HepG2 (cell line): Measurements from ENCODE around the gene SLCO2B1. TPM values are rescaled to one million over a fixed set of nuclear protein-coding genes. Genes with fewer than 3 reads are reported as not detected.

Source experiments
- ATAC-seq: fragments of 200-7000 bp; cut with Tn5 transposase; 3 replicates; pipeline ENCODE4 v1.9.1; 2020; ENCODE audit warnings: mild to moderate bottlenecking, moderate library complexity
- BruUV-seq: library from RNA; stranded (reverse); fragments of 400-500 nt; replicated peaks from 2 replicates; lab custom pipeline; 2021; lab: Mats Ljungman, UMichigan
- CTCF ChIA-PET: fragments of 300-600 bp; formaldehyde crosslinking; extraction: SDS; loops from one replicate; lab custom pipeline; 2021; ENCODE audit warnings: low total read pairs, inconsistent platforms, low intra/inter-chr PET ratio; lab: Yijun Ruan, JAX
- POLR2A ChIA-PET: fragments of 350-600 bp; sonication (Branson Sonifier 250); formaldehyde crosslinking; loops from one replicate; lab custom pipeline; 2020; ENCODE audit warnings: antibody characterized with exemption, inconsistent platforms; lab: Yijun Ruan, JAX
- DNase-seq: peaks from one replicate; pipeline ENCODE4 v3.0.0-alpha.2; 2015; ENCODE audit warnings: low spot score
- FAIRE-seq: peaks from 3 replicates; lab custom pipeline; 2011; peaks lifted over from hg19 to GRCh38; lab: Jason Lieb, UNC
- H2AFZ ChIP-seq: one replicate; pipeline ENCODE4 v1.6.1; 2011; ENCODE audit warnings: low read length, inconsistent platforms
- H3K27ac ChIP-seq: fragments of 300-600 bp; 3 replicates; pipeline ENCODE4 v1.8.0; 2011; ENCODE audit warnings: mixed run types, mild to moderate bottlenecking, mixed read lengths, low read length, inconsistent platforms; ENCODE audit not compliant: insufficient read depth; ENCODE audit errors: extremely low read length
- H3K27me3 ChIP-seq, 2 experiments: fragments of 200-600 bp in 1 of 2; 2 replicates in 1 of 2; 3 replicates in 1 of 2; pipeline versions ENCODE4 v1.6.0 to v1.8.0; 2011; ENCODE audit warnings: low read length in 2 of 2, mild to moderate bottlenecking in 2 of 2, moderate library complexity in 2 of 2, inconsistent platforms in 1 of 2; ENCODE audit not compliant: insufficient read depth in 2 of 2, control insufficient read depth in 1 of 2
- H3K36me3 ChIP-seq, 2 experiments: fragments of 200-600 bp in 1 of 2; replicated peaks in 1 of 2; 2 replicates in 1 of 2; 3 replicates in 1 of 2; pipeline versions ENCODE4 v1.5.1 to v1.8.0; 2011; ENCODE audit warnings: low read length in 2 of 2, inconsistent platforms in 1 of 2; ENCODE audit not compliant: insufficient read depth in 2 of 2, control insufficient read depth in 1 of 2
- H3K4me1 ChIP-seq: 2 replicates; pipeline ENCODE4 v1.5.1; 2012; ENCODE audit warnings: low read length, inconsistent platforms; ENCODE audit not compliant: insufficient read depth
- H3K4me2 ChIP-seq: 2 replicates; pipeline ENCODE4 v1.6.0; 2011; ENCODE audit warnings: low read depth, low read length, inconsistent platforms
- H3K4me3 ChIP-seq, 3 experiments: fragments of 200-600 bp in 1 of 3; sonication (generic), shearing (Covaris generic) in 1 of 3; replicated peaks in 1 of 3; 2 replicates each; pipeline ENCODE4 v1.5.1; 2011 to 2016; ENCODE audit warnings: low read length in 3 of 3, inconsistent platforms in 2 of 3, low read depth in 2 of 3, mild to moderate bottlenecking in 2 of 3, control low read depth in 1 of 3, mixed read lengths in 1 of 3; ENCODE audit not compliant: insufficient read depth in 1 of 3
- H3K79me2 ChIP-seq: one replicate; pipeline ENCODE4 v1.6.1; 2011; ENCODE audit warnings: low read length, inconsistent platforms; ENCODE audit not compliant: insufficient read depth
- H3K9ac ChIP-seq: 2 replicates; pipeline ENCODE4 v1.6.0; 2011; ENCODE audit warnings: mild to moderate bottlenecking, low read depth, low read length, inconsistent platforms; ENCODE audit not compliant: insufficient read depth
- H3K9me3 ChIP-seq: 2 replicates; pipeline ENCODE4 v1.5.1; 2012; ENCODE audit warnings: mild to moderate bottlenecking, low read length
- H4K20me1 ChIP-seq: 2 replicates; pipeline ENCODE4 v1.6.0; 2011; ENCODE audit warnings: inconsistent platforms, mild to moderate bottlenecking, low read length, moderate library complexity; ENCODE audit not compliant: insufficient read depth
- ADNP ChIP-seq: sonication (generic); formaldehyde crosslinking; IDR thresholded peaks from 2 replicates; pipeline ENCODE4 v1.4.0; 2020; ENCODE audit warnings: missing genetic modification reagents
- ARID2 ChIP-seq: sonication (generic); formaldehyde crosslinking; IDR thresholded peaks from 2 replicates; pipeline ENCODE4 v1.8.1; 2022; ENCODE audit warnings: mild to moderate bottlenecking, missing genetic modification reagents, borderline replicate concordance
- BRD4 ChIP-seq: sonication (generic); formaldehyde crosslinking; IDR thresholded peaks from 2 replicates; pipeline ENCODE4 v1.4.0; 2020; ENCODE audit warnings: missing genetic modification reagents
- CENPT ChIP-seq: sonication (generic); formaldehyde crosslinking; IDR thresholded peaks from 2 replicates; pipeline ENCODE4 v1.8.0; 2022; ENCODE audit warnings: low read depth, mild to moderate bottlenecking, moderate library complexity, missing genetic modification reagents
- CHD4 ChIP-seq: fragments of 200-600 bp; sonication (generic); IDR thresholded peaks from 2 replicates; pipeline ENCODE4 v1.7.0; 2017; ENCODE audit warnings: mild to moderate bottlenecking, low read length, borderline replicate concordance
- GZF1 ChIP-seq: sonication (generic); formaldehyde crosslinking; IDR thresholded peaks from 2 replicates; pipeline ENCODE4 v1.5.1; 2020; ENCODE audit warnings: mild to moderate bottlenecking, missing genetic modification reagents
- KDM1A ChIP-seq: IDR thresholded peaks from 2 replicates; pipeline ENCODE4 v1.6.1; 2016; ENCODE audit warnings: missing compliant biosample characterization
- KMT2A ChIP-seq: sonication (generic); formaldehyde crosslinking; IDR thresholded peaks from 2 replicates; pipeline ENCODE4 v1.4.0; 2020; ENCODE audit warnings: missing genetic modification reagents
- PHF20 ChIP-seq: sonication (generic); formaldehyde crosslinking; IDR thresholded peaks from 2 replicates; pipeline ENCODE4 v1.5.0; 2020; ENCODE audit warnings: mild to moderate bottlenecking, missing genetic modification reagents
- PPARG ChIP-seq: conservative IDR thresholded peaks from 2 replicates; pipeline ENCODE4 v1.6.1; 2016; ENCODE audit warnings: missing biosample characterization, missing genetic modification reagents
- PRMT3 ChIP-seq: sonication (generic); formaldehyde crosslinking; IDR thresholded peaks from 2 replicates; pipeline ENCODE4 v1.8.1; 2022; ENCODE audit warnings: low read depth, mild to moderate bottlenecking, moderate library complexity, missing genetic modification reagents, borderline replicate concordance
- ZFYVE20 ChIP-seq: sonication (generic); formaldehyde crosslinking; IDR thresholded peaks from 2 replicates; pipeline ENCODE4 v1.8.0; 2023; ENCODE audit warnings: low read depth, mild to moderate bottlenecking, moderate library complexity, missing genetic modification reagents, borderline replicate concordance
- ZMYM3 ChIP-seq: sonication (generic); formaldehyde crosslinking; IDR thresholded peaks from 2 replicates; pipeline ENCODE4 v1.5.1; 2020; ENCODE audit warnings: mild to moderate bottlenecking, missing genetic modification reagents
- ZNF281 ChIP-seq: sonication (generic); formaldehyde crosslinking; IDR thresholded peaks from 2 replicates; pipeline ENCODE4 v1.4.0; 2020; ENCODE audit warnings: missing genetic modification reagents, borderline replicate concordance
- ZNF441 ChIP-seq: sonication (generic); formaldehyde crosslinking; IDR thresholded peaks from 2 replicates; pipeline ENCODE4 v1.7.0; 2021; ENCODE audit warnings: missing genetic modification reagents, borderline replicate concordance
- ZNF629 ChIP-seq: sonication (generic); formaldehyde crosslinking; conservative IDR thresholded peaks from 2 replicates; pipeline ENCODE4 v1.5.0; 2020; ENCODE audit warnings: missing genetic modification reagents
- ZNF737 ChIP-seq: sonication (generic); formaldehyde crosslinking; IDR thresholded peaks from 2 replicates; pipeline ENCODE4 v1.5.0; 2020; ENCODE audit warnings: missing genetic modification reagents, mild to moderate bottlenecking, borderline replicate concordance
- ZNF768 ChIP-seq: sonication (generic); formaldehyde crosslinking; IDR thresholded peaks from 2 replicates; pipeline ENCODE4 v1.4.0; 2020; ENCODE audit warnings: missing genetic modification reagents
- WGBS: methylation state at CpG from one replicate; pipeline ENCODE4 v1.1.6; 2017; ENCODE audit warnings: low lambda C conversion rate; 5-methylcytosine and 5-hydroxymethylcytosine counted together
- in situ Hi-C: cut with HindIII; loops from 2 replicates; pipeline ENCODE4 v1.10.0; 2017; ENCODE audit warnings: low pct_unique_long_range_greater_than_20kb; ENCODE audit not compliant: extremely low pct_ligation_motif_present
- intact Hi-C: fragments of 100-400 bp; cut with micrococcal nuclease; formaldehyde crosslinking; loops from one replicate; pipeline ENCODE4 v1.10.0; 2022; ENCODE audit not compliant: unreplicated experiment
- polyA plus RNA-seq, 8 experiments: library from polyadenylated mRNA; depleted of rRNA in 3 of 8; stranded (reverse) in 7 of 8; unstranded in 1 of 8; fragments of >200 nt; fragmentation: Illumina TruSeq in 4 of 8; extraction: Trizol in 4 of 8; gene quantifications; 2 replicates each; pipeline versions ENCODE4 v1.2.1 to v1.2.3, GENCODE V29; 2011 to 2016; ENCODE audit warnings: low read depth in 4 of 8, missing spikeins in 1 of 8, mixed read lengths in 1 of 8; ENCODE audit not compliant: insufficient read depth in 1 of 8
- total RNA-seq, 5 experiments: library from RNA; depleted of rRNA; stranded (reverse); fragments of >200 nt; fragmentation: Illumina TruSeq; extraction: Trizol; gene quantifications; 2 replicates each; pipeline ENCODE4 v1.2.3, GENCODE V29; 2016; ENCODE audit warnings: low read depth in 1 of 5

SLCO2B1 gene
- total and polyA plus RNA-seq, 2 of the 13 experiments (the other 11 are each of a cell fraction or from before 2014, with no cell fraction given): 15.3 to 19.8 TPM

GRCh38 chr11:75203641-75204011, 52.7 kb downstream of the SLCO2B1 start:
- ATAC-seq: peak; percentile 48; the same call in 2 of the 3 replicates

More at GRCh38 chr11:75203641-75204011, 52.7 kb downstream of the SLCO2B1 start:
- no peak overlapping the region for H2AFZ ChIP-seq
- H4K20me1 ChIP-seq: no peaks in the 10 kb centered on the region
- CTCF ChIA-PET: interaction anchor here (1.7 to 5.9 kb wide), 4 partner anchors 35 to 61 kb away, joined by 6 to 173 read pairs (median 8); no protein-coding TSS in a partner anchor
- DNase-seq (no peak), FAIRE-seq (no peak)
- no peaks in the 10 kb centered on the region; a peak in 2 of 5 replicates for H3K36me3 ChIP-seq
- H3K9ac ChIP-seq: peak overlapping the region; percentile 25
- in situ Hi-C loops (loop anchor here (5.0 kb wide), 1 partner anchor 56 kb away; no protein-coding TSS in a partner anchor), intact Hi-C loops (loop anchor here (2.0 to 5.0 kb wide), 3 partner anchors 35 to 46 kb away; no protein-coding TSS in a partner anchor)
- H3K27ac ChIP-seq: peak overlapping the region; percentile 91
- no peaks in the 10 kb centered on the region for H3K79me2 ChIP-seq
- WGBS: 83% methylated on average over 2 of the region's 2 CpGs
- TF ChIP-seq KDM1A (CRISPR knock-in tag): peak; percentile 55; the same call in 1 of the 2 replicates
- TF ChIP-seq ZNF281 (CRISPR knock-in tag): no peak
- peak; percentile 81 for TF ChIP-seq ADNP (CRISPR knock-in tag)
- no peak for TF ChIP-seq PPARG
- peak; percentile 19; the same call in 1 of the 2 replicates for TF ChIP-seq BRD4 (CRISPR knock-in tag)
- TF ChIP-seq KMT2A (CRISPR knock-in tag): no peak
- no peak for TF ChIP-seq ZFYVE20 (CRISPR knock-in tag)
- no peak for TF ChIP-seq ARID2 (CRISPR knock-in tag)
- no peak for TF ChIP-seq ZNF441 (CRISPR knock-in tag)
- TF ChIP-seq CENPT (CRISPR knock-in tag): no peak
- peak; percentile 41; the same call in 1 of the 2 replicates for TF ChIP-seq ZNF768 (CRISPR knock-in tag)
- peak; percentile 97 for TF ChIP-seq ZNF629 (CRISPR knock-in tag)
- TF ChIP-seq GZF1: 0 out of 2 replicates have a peak, but pooled peaks have one; percentile 48
- TF ChIP-seq ZNF737 (CRISPR knock-in tag): 0 out of 2 replicates have a peak, but pooled peaks have one; percentile 32
- 0 out of 2 replicates have a peak, but pooled peaks have one; percentile 46 for TF ChIP-seq PHF20 (CRISPR knock-in tag)
- peak; percentile 61; the same call in 1 of the 2 replicates for TF ChIP-seq CHD4
- no peak for TF ChIP-seq PRMT3 (CRISPR knock-in tag)
- peak; percentile 90 for TF ChIP-seq ZMYM3 (CRISPR knock-in tag)
- no peaks in the 10 kb centered on the region for H3K27me3 ChIP-seq
- peaks cover 32% of the 10 kb centered on the region for H3K4me1 ChIP-seq
- no TSS peak for BruUV-seq
- H3K4me3 ChIP-seq: no peak overlapping the region
- H3K4me2 ChIP-seq: peak overlapping the region; percentile 73
- POLR2A ChIA-PET: interaction anchor here (0.6 to 7.6 kb wide), 9 partner anchors 13 to 60 kb away, joined by 4 to 163 read pairs (median 15); partner anchors contain the start of genes SLCO2B1 and TPBGL
- H3K9me3 ChIP-seq: no peaks in the 10 kb centered on the region
